ENCODE data around the gene CCDC137.
A peak's percentile ranks its signal among the peaks of the same experiment; 100 is the strongest.

CCDC137 gene

GRCh38 chr17:81682565-81683207 is 16.1 kb downstream of the CCDC137 start:
- DNase-seq (ENCODE audit: low read depth in 2 of 2) = no peak

GRCh38 chr17:81683208-81683583 is 16.7 kb downstream of the CCDC137 start:
- DNase-seq (ENCODE audit: low read depth in 2 of 2) = no peak

GRCh38 chr17:81683584-81684441 is 17.3 kb downstream of the CCDC137 start, which contains the start of the genes ARL16 and HGS:
ARL16 (minus strand) TSS chr17:81683797; CDS start chr17:81683753, 44 bp downstream.
HGS (plus strand) TSS chr17:81684011; CDS start chr17:81684067, 56 bp downstream.
- peak; percentile 94 to 96 for DNase-seq (ENCODE audit: low read depth in 2 of 2)

GRCh38 chr17:81684442-81684911 is 17.9 kb downstream of the CCDC137 start:
- DNase-seq (ENCODE audit: low read depth in 2 of 2) = no peak

GRCh38 chr17:81685108-81685507 is 18.6 kb downstream of the CCDC137 start:
- no peak for DNase-seq (ENCODE audit: low read depth in 2 of 2)

GRCh38 chr17:81686614-81687013 is 20.1 kb downstream of the CCDC137 start:
- no peak for DNase-seq (ENCODE audit: low read depth in 2 of 2)

GRCh38 chr17:81687770-81688541 is 21.4 kb downstream of the CCDC137 start:
- no peak for DNase-seq (ENCODE audit: low read depth in 2 of 2)

GRCh38 chr17:81688616-81689015 is 22.1 kb downstream of the CCDC137 start:
- no peak for DNase-seq (ENCODE audit: low read depth in 2 of 2)

- no peak for DNase-seq (ENCODE audit: low read depth in 2 of 2)
Measured at GRCh38 chr17:81690066-81690465, 23.5 kb downstream of the CCDC137 start.

- DNase-seq (ENCODE audit: low read depth in 2 of 2) = no peak
Measured at GRCh38 chr17:81690549-81690948, 24.0 kb downstream of the CCDC137 start.

GRCh38 chr17:81691196-81691595 is 24.7 kb downstream of the CCDC137 start:
- no peak for DNase-seq (ENCODE audit: low read depth in 2 of 2)

- no peak for DNase-seq (ENCODE audit: low read depth in 2 of 2)
Measured at GRCh38 chr17:81691608-81692007, 25.1 kb downstream of the CCDC137 start.

GRCh38 chr17:81693509-81694210 is 27.1 kb downstream of the CCDC137 start:
- DNase-seq (ENCODE audit: low read depth in 2 of 2) = no peak

- no peak for DNase-seq (ENCODE audit: low read depth in 2 of 2)
Measured at GRCh38 chr17:81694810-81695209, 28.3 kb downstream of the CCDC137 start.

- no peak for DNase-seq (ENCODE audit: low read depth in 2 of 2)
Measured at GRCh38 chr17:81695211-81695610, 28.7 kb downstream of the CCDC137 start.

GRCh38 chr17:81695801-81696200 is 29.3 kb downstream of the CCDC137 start:
- DNase-seq (ENCODE audit: low read depth in 2 of 2) = no peak

- no peak for DNase-seq (ENCODE audit: low read depth in 2 of 2)
Measured at GRCh38 chr17:81696218-81696941, 29.8 kb downstream of the CCDC137 start.

- no peak for DNase-seq (ENCODE audit: low read depth in 2 of 2)
Measured at GRCh38 chr17:81697261-81698044, 30.9 kb downstream of the CCDC137 start.

- DNase-seq (ENCODE audit: low read depth in 2 of 2) = no peak
Measured at GRCh38 chr17:81700353-81701287, 34.1 kb downstream of the CCDC137 start.
